Liver (tissue), 9 donors: ENCODE measurements around the gene SEL1L. TPM values are rescaled to one million over a fixed set of nuclear protein-coding genes. Genes with fewer than 3 reads are reported as not detected.

Experiments used
- DNase-seq: peaks from one replicate; pipeline ENCODE4 v3.0.0-alpha.2; 2017; ENCODE audit warnings: low spot score
- H3K27ac ChIP-seq, 2 donors: one replicate each; pipeline ENCODE4 v1.7.0; 2013; ENCODE audit warnings: inconsistent platforms in 2 of 2, low read length in 2 of 2, control low read depth in 1 of 2, low read depth in 1 of 2, mild to moderate bottlenecking in 1 of 2
- H3K27me3 ChIP-seq, 4 donors: one replicate each; pipeline versions ENCODE4 v1.6.1 to v1.7.0; 2013; ENCODE audit warnings: low read length in 3 of 4, inconsistent platforms in 1 of 4, mild to moderate bottlenecking in 1 of 4, moderate library complexity in 1 of 4; ENCODE audit not compliant: control insufficient read depth in 4 of 4, insufficient read depth in 4 of 4
- H3K36me3 ChIP-seq, 4 donors: one replicate each; pipeline versions ENCODE4 v1.6.1 to v1.7.0; 2013; ENCODE audit warnings: low read length in 3 of 4, mild to moderate bottlenecking in 3 of 4, low read depth in 1 of 4, moderate library complexity in 1 of 4; ENCODE audit not compliant: control insufficient read depth in 4 of 4, insufficient read depth in 3 of 4
- H3K4me1 ChIP-seq, 4 donors: one replicate each; pipeline versions ENCODE4 v1.6.1 to v1.7.0; 2013; ENCODE audit warnings: low read length in 3 of 4, mild to moderate bottlenecking in 3 of 4, moderate library complexity in 1 of 4; ENCODE audit not compliant: control insufficient read depth in 4 of 4, insufficient read depth in 4 of 4
- H3K4me3 ChIP-seq, 3 donors: one replicate each; pipeline versions ENCODE4 v1.6.1 to v1.7.0; 2013; ENCODE audit warnings: low read length in 3 of 3, control low read depth in 1 of 3, low read depth in 1 of 3, mild to moderate bottlenecking in 1 of 3
- H3K9ac ChIP-seq, 2 donors: one replicate each; pipeline ENCODE4 v1.7.0; 2013; ENCODE audit warnings: low read length in 2 of 2, mild to moderate bottlenecking in 2 of 2, moderate library complexity in 2 of 2, control low read depth in 1 of 2, low read depth in 1 of 2
- H3K9me3 ChIP-seq, 4 donors: one replicate each; pipeline versions ENCODE4 v1.6.1 to v1.7.0; 2013; ENCODE audit warnings: low read length in 3 of 4; ENCODE audit not compliant: control insufficient read depth in 4 of 4
- EGR1 ChIP-seq, 2 donors: IDR thresholded peaks; 2 replicates each; pipeline ENCODE4 v1.6.1; 2016 to 2018; ENCODE audit warnings: antibody characterized with exemption in 2 of 2, low read depth in 2 of 2
- FOXA1 ChIP-seq: IDR thresholded peaks from 2 replicates; pipeline ENCODE4 v1.6.1; 2016; ENCODE audit warnings: antibody characterized with exemption
- FOXA2 ChIP-seq: IDR thresholded peaks from 2 replicates; pipeline ENCODE4 v1.6.1; 2016; ENCODE audit warnings: antibody characterized with exemption
- GABPA ChIP-seq, 2 donors: IDR thresholded peaks in 1 of 2; conservative IDR thresholded peaks in 1 of 2; 2 replicates each; pipeline ENCODE4 v1.6.1; 2016; ENCODE audit warnings: antibody characterized with exemption in 2 of 2, mild to moderate bottlenecking in 1 of 2, moderate library complexity in 1 of 2
- HNF4A ChIP-seq, 2 donors: conservative IDR thresholded peaks; 2 replicates each; pipeline ENCODE4 v1.6.1; 2016; ENCODE audit warnings: antibody characterized with exemption in 2 of 2, mild to moderate bottlenecking in 2 of 2
- HNF4G ChIP-seq: IDR thresholded peaks from 2 replicates; pipeline ENCODE4 v1.6.1; 2016; ENCODE audit warnings: antibody characterized with exemption
- JUND ChIP-seq, 2 donors: IDR thresholded peaks; 2 replicates each; pipeline ENCODE4 v1.6.1; 2016; ENCODE audit warnings: antibody characterized with exemption in 2 of 2
- NR2F2 ChIP-seq: IDR thresholded peaks from 2 replicates; pipeline ENCODE4 v1.6.1; 2016; ENCODE audit warnings: antibody characterized with exemption
- RAD21 ChIP-seq, 2 donors: IDR thresholded peaks; 2 replicates each; pipeline ENCODE4 v1.6.1; 2016; ENCODE audit warnings: antibody characterized with exemption in 2 of 2, mild to moderate bottlenecking in 2 of 2
- RXRA ChIP-seq, 2 donors: IDR thresholded peaks; 2 replicates each; pipeline ENCODE4 v1.6.1; 2017 to 2018; ENCODE audit warnings: antibody characterized with exemption in 2 of 2, mild to moderate bottlenecking in 1 of 2
- SP1 ChIP-seq: IDR thresholded peaks from 2 replicates; pipeline ENCODE4 v1.6.1; 2018; ENCODE audit warnings: antibody characterized with exemption, mild to moderate bottlenecking
- TAF1 ChIP-seq: conservative IDR thresholded peaks from 2 replicates; pipeline ENCODE4 v1.6.1; 2016; ENCODE audit warnings: antibody characterized with exemption, mild to moderate bottlenecking
- WGBS: extraction: QIAGEN DNeasy Blood & Tissue Kit; methylation state at CpG from one replicate; pipeline ENCODE4 v1.1.7; 2013; 5-methylcytosine and 5-hydroxymethylcytosine counted together
- polyA plus RNA-seq, 2 donors: library from polyadenylated mRNA; stranded (reverse) in 1 of 2; unstranded in 1 of 2; fragments of 200-250 nt in 1 of 2; fragments of >200 nt in 1 of 2; fragmentation: Nextera tagmentation in 1 of 2; extraction: Ambion mirVana in 1 of 2; gene quantifications; one replicate each; pipeline versions ENCODE4 v1.2.1 to v1.2.3, GENCODE V29; 2013 to 2015
- total RNA-seq, 2 donors: library from RNA; depleted of rRNA; stranded (reverse); fragments of >200 nt; gene quantifications; one replicate each; pipeline ENCODE4 v1.2.3, GENCODE V29; 2014
- TF ChIP-seq, protein P1 (sequence below): IDR thresholded peaks from 2 replicates; pipeline ENCODE4 v1.6.1; 2016; ENCODE audit warnings: antibody characterized with exemption
- TF ChIP-seq, protein P2 (sequence below): IDR thresholded peaks from 2 replicates; pipeline ENCODE4 v1.6.1; 2016; ENCODE audit warnings: antibody characterized with exemption, mild to moderate bottlenecking
- TF ChIP-seq, protein P3 (sequence below): fragments of 150-350 bp; IDR thresholded peaks from 2 replicates; pipeline ENCODE4 v1.5.1; 2017; ENCODE audit warnings: improper control_type of control experiment, low read depth, low read length; ENCODE audit not compliant: missing input control
- TF ChIP-seq, protein P4 (sequence below): IDR thresholded peaks from 2 replicates; pipeline ENCODE4 v1.6.1; 2016; ENCODE audit warnings: antibody characterized with exemption
- TF ChIP-seq, protein P5 (sequence below): IDR thresholded peaks from 2 replicates; pipeline ENCODE4 v1.6.1; 2016; ENCODE audit warnings: antibody characterized with exemption
- donor health status: healthy.
- donor health status: healthy.
- donor health status: healthy.
- donor health status: healthy.
- donor health status: healthy.

SEL1L gene
- total and polyA plus RNA-seq, 4 donors: 40.7 to 117 (median 45.6) TPM

DNA sequence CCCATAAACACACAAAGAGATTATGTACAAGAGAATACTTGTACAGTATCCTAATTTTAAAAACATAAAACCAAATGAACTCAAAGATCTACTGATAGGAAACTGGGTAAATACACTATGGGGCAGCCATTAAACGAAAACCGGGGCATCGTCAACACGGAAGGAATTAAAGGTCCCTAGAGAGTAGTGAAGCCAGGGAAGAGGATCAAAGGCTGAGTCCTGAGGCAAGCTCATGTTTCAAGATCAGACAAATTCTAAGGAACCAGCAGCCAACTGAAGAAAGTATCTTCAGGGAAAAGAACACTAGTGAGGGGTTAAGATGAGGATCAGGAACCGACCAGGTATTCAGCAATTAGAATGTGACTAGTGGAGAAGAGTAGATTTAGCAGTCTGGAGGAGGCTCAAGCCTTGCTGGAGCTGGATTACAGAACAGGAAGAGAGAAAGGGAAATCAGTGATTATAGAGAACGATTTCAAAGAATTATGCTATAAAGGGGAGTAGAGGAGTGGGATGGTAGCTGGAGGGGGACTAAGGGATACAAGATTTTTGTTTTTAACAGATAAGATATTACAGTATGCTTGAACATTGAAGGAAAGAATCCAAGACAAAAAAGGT lies 23.7 kb downstream of the SEL1L start:
- no peaks in the 10 kb centered on the region for H3K27me3 ChIP-seq
- DNase-seq: no peak
- H3K27ac ChIP-seq: no peak overlapping the region
- H3K36me3 ChIP-seq: peaks cover 2 to 28% (median 23%) of the 10 kb centered on the region in 4 donors
- no peak overlapping the region for H3K9ac ChIP-seq
- TF ChIP-seq SP1 (no peak), RXRA (IDR thresholded peaks at IDR 0.05) (no peak), FOXA2 (no peak), FOXA1 (no peak)
- TF ChIP-seq, protein P1, sequence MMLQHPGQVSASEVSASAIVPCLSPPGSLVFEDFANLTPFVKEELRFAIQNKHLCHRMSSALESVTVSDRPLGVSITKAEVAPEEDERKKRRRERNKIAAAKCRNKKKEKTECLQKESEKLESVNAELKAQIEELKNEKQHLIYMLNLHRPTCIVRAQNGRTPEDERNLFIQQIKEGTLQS: no peak
- H3K4me3 ChIP-seq: no peak overlapping the region
- no peaks in the 10 kb centered on the region for H3K9me3 ChIP-seq
- 50% methylated on average over 6 of the region's 6 CpGs for WGBS
- H3K4me1 ChIP-seq: peaks cover 0 to 28% (median 15%) of the 10 kb centered on the region in 4 donors

DNA sequence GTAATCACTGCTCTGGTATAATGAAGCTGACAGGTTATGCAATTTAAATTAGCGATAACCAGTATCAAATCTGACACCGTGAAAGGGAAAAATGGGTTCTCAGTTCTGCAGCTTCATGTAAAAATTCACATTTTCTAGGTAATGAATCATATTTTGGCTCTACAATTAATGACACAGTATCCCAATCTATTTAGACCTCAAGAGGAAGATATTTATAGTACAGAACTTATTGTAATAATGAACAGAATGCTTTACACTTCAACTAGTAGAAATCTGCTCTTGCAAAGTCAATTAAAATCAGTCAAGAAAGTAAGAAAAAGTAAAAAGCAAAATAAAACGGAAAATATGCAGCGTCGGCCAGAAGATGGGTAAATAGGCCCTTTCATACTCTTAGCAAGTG lies 24.3 kb downstream of the SEL1L start:
- TF ChIP-seq, protein P2, sequence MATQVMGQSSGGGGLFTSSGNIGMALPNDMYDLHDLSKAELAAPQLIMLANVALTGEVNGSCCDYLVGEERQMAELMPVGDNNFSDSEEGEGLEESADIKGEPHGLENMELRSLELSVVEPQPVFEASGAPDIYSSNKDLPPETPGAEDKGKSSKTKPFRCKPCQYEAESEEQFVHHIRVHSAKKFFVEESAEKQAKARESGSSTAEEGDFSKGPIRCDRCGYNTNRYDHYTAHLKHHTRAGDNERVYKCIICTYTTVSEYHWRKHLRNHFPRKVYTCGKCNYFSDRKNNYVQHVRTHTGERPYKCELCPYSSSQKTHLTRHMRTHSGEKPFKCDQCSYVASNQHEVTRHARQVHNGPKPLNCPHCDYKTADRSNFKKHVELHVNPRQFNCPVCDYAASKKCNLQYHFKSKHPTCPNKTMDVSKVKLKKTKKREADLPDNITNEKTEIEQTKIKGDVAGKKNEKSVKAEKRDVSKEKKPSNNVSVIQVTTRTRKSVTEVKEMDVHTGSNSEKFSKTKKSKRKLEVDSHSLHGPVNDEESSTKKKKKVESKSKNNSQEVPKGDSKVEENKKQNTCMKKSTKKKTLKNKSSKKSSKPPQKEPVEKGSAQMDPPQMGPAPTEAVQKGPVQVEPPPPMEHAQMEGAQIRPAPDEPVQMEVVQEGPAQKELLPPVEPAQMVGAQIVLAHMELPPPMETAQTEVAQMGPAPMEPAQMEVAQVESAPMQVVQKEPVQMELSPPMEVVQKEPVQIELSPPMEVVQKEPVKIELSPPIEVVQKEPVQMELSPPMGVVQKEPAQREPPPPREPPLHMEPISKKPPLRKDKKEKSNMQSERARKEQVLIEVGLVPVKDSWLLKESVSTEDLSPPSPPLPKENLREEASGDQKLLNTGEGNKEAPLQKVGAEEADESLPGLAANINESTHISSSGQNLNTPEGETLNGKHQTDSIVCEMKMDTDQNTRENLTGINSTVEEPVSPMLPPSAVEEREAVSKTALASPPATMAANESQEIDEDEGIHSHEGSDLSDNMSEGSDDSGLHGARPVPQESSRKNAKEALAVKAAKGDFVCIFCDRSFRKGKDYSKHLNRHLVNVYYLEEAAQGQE: no peak
- TF ChIP-seq FOXA2: no peak
- no peak for TF ChIP-seq SP1
- no peak for TF ChIP-seq NR2F2
- TF ChIP-seq JUND (IDR thresholded peaks at IDR 0.05): no peak
- TF ChIP-seq, protein P3, sequence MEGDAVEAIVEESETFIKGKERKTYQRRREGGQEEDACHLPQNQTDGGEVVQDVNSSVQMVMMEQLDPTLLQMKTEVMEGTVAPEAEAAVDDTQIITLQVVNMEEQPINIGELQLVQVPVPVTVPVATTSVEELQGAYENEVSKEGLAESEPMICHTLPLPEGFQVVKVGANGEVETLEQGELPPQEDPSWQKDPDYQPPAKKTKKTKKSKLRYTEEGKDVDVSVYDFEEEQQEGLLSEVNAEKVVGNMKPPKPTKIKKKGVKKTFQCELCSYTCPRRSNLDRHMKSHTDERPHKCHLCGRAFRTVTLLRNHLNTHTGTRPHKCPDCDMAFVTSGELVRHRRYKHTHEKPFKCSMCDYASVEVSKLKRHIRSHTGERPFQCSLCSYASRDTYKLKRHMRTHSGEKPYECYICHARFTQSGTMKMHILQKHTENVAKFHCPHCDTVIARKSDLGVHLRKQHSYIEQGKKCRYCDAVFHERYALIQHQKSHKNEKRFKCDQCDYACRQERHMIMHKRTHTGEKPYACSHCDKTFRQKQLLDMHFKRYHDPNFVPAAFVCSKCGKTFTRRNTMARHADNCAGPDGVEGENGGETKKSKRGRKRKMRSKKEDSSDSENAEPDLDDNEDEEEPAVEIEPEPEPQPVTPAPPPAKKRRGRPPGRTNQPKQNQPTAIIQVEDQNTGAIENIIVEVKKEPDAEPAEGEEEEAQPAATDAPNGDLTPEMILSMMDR: no peak
- TF ChIP-seq, protein P4, sequence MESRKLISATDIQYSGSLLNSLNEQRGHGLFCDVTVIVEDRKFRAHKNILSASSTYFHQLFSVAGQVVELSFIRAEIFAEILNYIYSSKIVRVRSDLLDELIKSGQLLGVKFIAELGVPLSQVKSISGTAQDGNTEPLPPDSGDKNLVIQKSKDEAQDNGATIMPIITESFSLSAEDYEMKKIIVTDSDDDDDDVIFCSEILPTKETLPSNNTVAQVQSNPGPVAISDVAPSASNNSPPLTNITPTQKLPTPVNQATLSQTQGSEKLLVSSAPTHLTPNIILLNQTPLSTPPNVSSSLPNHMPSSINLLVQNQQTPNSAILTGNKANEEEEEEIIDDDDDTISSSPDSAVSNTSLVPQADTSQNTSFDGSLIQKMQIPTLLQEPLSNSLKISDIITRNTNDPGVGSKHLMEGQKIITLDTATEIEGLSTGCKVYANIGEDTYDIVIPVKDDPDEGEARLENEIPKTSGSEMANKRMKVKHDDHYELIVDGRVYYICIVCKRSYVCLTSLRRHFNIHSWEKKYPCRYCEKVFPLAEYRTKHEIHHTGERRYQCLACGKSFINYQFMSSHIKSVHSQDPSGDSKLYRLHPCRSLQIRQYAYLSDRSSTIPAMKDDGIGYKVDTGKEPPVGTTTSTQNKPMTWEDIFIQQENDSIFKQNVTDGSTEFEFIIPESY: no peak
- no peak for TF ChIP-seq HNF4G
- TF ChIP-seq TAF1: no peak
- TF ChIP-seq, protein P1: no peak
- no peak for TF ChIP-seq GABPA (IDR thresholded peaks at IDR 0.05 in 1 of 2, conservative IDR thresholded peaks at IDR 0.05 in 1 of 2)
- TF ChIP-seq HNF4A (conservative IDR thresholded peaks at IDR 0.05): no peak
- no peak for TF ChIP-seq FOXA1
- no peak for TF ChIP-seq RAD21 (IDR thresholded peaks at IDR 0.05)
- TF ChIP-seq RXRA (IDR thresholded peaks at IDR 0.05): no peak
- TF ChIP-seq, protein P5, sequence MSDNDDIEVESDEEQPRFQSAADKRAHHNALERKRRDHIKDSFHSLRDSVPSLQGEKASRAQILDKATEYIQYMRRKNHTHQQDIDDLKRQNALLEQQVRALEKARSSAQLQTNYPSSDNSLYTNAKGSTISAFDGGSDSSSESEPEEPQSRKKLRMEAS: no peak
- TF ChIP-seq EGR1 (IDR thresholded peaks at IDR 0.05; ENCODE audit: low read depth in 2 of 2): no peak
- DNase-seq: no peak
- Histone ChIP-seq H3K9me3 (no peaks in the 10 kb centered on the region), H3K27me3 (no peaks in the 10 kb centered on the region), H3K4me1 (peaks cover 0 to 28% (median 15%) of the 10 kb centered on the region in 4 donors), H3K9ac (no peak overlapping the region), H3K36me3 (peaks cover 0 to 29% (median 28%) of the 10 kb centered on the region in 4 donors), H3K4me3 (no peak overlapping the region), H3K27ac (no peak overlapping the region)
- 91% methylated on average over 5 of the region's 5 CpGs for WGBS
